Neural progenitor cell (in vitro differentiated cells): ENCODE results near the gene SDK1. TPM values are rescaled to one million over a fixed set of nuclear protein-coding genes. Genes with fewer than 3 reads are reported as not detected.
A peak's percentile ranks its signal among the peaks of the same experiment; 100 is the strongest.

Experiments
- DNase-seq: peaks from one replicate; pipeline ENCODE4 v3.0.0-alpha.2; 2016; ENCODE audit warnings: low spot score
- H2AFZ ChIP-seq: fragments of 200-600 bp; sonication (generic); replicated peaks from 2 replicates; pipeline ENCODE4 v1.6.1; 2016; ENCODE audit warnings: antibody characterized with exemption
- H3F3A ChIP-seq: fragments of 200-600 bp; sonication (generic); 2 replicates; pipeline ENCODE4 v1.6.1; 2016; ENCODE audit warnings: antibody characterized with exemption, low read depth
- H3K27ac ChIP-seq: fragments of 200-600 bp; sonication (generic); 2 replicates; pipeline ENCODE4 v1.5.1; 2016; ENCODE audit warnings: mild to moderate bottlenecking
- H3K27me3 ChIP-seq: fragments of 200-600 bp; sonication (generic); 2 replicates; pipeline ENCODE4 v1.6.1; 2016; ENCODE audit warnings: mild to moderate bottlenecking, moderate library complexity
- H3K36me3 ChIP-seq: fragments of 200-600 bp; sonication (generic); 2 replicates; pipeline ENCODE4 v1.5.1; 2016
- H3K4me1 ChIP-seq: fragments of 200-600 bp; sonication (generic); 2 replicates; pipeline ENCODE4 v1.6.1; 2016; ENCODE audit warnings: mixed run types
- H3K4me2 ChIP-seq: fragments of 200-600 bp; sonication (generic); 2 replicates; pipeline ENCODE4 v1.6.1; 2016
- H3K4me3 ChIP-seq: fragments of 200-600 bp; sonication (generic); 2 replicates; pipeline ENCODE4 v1.5.1; 2016
- H3K79me2 ChIP-seq: fragments of 200-600 bp; sonication (generic); 2 replicates; pipeline ENCODE4 v1.6.1; 2016; ENCODE audit warnings: low read depth
- H3K9ac ChIP-seq: fragments of 200-600 bp; sonication (generic); 2 replicates; pipeline ENCODE4 v1.6.1; 2016
- H3K9me3 ChIP-seq: fragments of 200-600 bp; sonication (generic); 2 replicates; pipeline ENCODE4 v1.5.1; 2016; ENCODE audit warnings: low read depth
- H4K20me1 ChIP-seq: fragments of 200-600 bp; sonication (generic); 2 replicates; pipeline ENCODE4 v1.6.1; 2016; ENCODE audit warnings: low read depth
- H3K27ac Mint-ChIP-seq: 3 replicates; pipeline ENCODE4 v1.8.0; 2021; ENCODE audit warnings: mixed read lengths
- H3K27me3 Mint-ChIP-seq: 2 replicates; pipeline ENCODE4 v1.8.0; 2022; ENCODE audit warnings: low read depth, mild to moderate bottlenecking, inconsistent platforms, moderate library complexity, mixed read lengths; ENCODE audit not compliant: insufficient read depth
- H3K36me3 Mint-ChIP-seq: 3 replicates; pipeline ENCODE4 v1.8.0; 2021; ENCODE audit warnings: mixed read lengths
- H3K4me1 Mint-ChIP-seq: 3 replicates; pipeline ENCODE4 v1.8.0; 2021; ENCODE audit warnings: mixed read lengths
- H3K4me3 Mint-ChIP-seq: 3 replicates; pipeline ENCODE4 v1.8.0; 2021; ENCODE audit warnings: mild to moderate bottlenecking, moderate library complexity, mixed read lengths
- H3K9me3 Mint-ChIP-seq: 3 replicates; pipeline ENCODE4 v1.8.0; 2020; ENCODE audit warnings: mixed read lengths
- EZH2 ChIP-seq: fragments of 200-600 bp; sonication (generic); IDR thresholded peaks from 2 replicates; pipeline ENCODE4 v1.6.1; 2017; ENCODE audit warnings: antibody characterized with exemption, mild to moderate bottlenecking, moderate library complexity
- EZH2phosphoT487 ChIP-seq: fragments of 200-600 bp; sonication (generic); IDR thresholded peaks from 2 replicates; pipeline ENCODE4 v1.6.1; 2017; ENCODE audit warnings: antibody characterized with exemption
- total RNA-seq: library from RNA; depleted of rRNA; stranded (reverse); fragments of >200 nt; gene quantifications from 2 replicates; pipeline ENCODE4 v1.2.3, GENCODE V29; 2015; ENCODE audit warnings: low replicate concordance
- TF ChIP-seq, protein P1 (sequence below): fragments of 200-600 bp; sonication (generic); IDR thresholded peaks from 2 replicates; pipeline ENCODE4 v1.5.1; 2017; ENCODE audit warnings: antibody characterized with exemption, mild to moderate bottlenecking

Gene SDK1
- total RNA-seq, 1 donor from 2014 or later, result 4.9 TPM

DNA sequence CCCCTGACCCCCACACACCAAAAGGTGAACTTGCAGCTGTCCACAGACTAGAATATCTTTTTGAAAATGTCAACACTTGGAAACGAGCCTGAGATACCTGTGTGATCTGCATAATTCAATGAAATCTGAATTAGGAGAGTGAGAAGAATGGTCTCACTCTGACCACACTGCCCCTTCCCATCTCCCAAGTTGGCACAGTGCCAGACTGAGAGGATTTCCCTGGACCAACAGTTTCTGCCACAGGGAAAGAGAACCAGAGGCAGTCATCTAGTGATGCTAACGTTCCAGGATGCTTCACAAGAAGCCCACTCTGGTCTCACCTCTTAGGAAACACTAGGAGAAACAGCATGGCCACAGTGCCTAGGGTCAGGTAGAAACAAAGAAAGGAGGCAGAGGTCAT lies 479.0 kb downstream of the SDK1 start:
- no peak overlapping the region for H3K4me2 ChIP-seq
- no peaks in the 10 kb centered on the region for H3K9me3 ChIP-seq
- H3K9ac ChIP-seq, result no peak overlapping the region
- H3K27me3 ChIP-seq, result no peaks in the 10 kb centered on the region
- no peaks in the 10 kb centered on the region for H3K79me2 ChIP-seq
- H3K36me3 ChIP-seq, result no peaks in the 10 kb centered on the region
- Mint-ChIP-seq H3K9me3 (peaks cover 36% of the 10 kb centered on the region), H3K4me1 (peaks cover 18% of the 10 kb centered on the region), H3K27me3 (no peaks in the 10 kb centered on the region), H3K4me3 (no peak overlapping the region), H3K27ac (no peak overlapping the region), H3K36me3 (peaks cover 3% of the 10 kb centered on the region)
- no peak overlapping the region for H2AFZ ChIP-seq
- no peak overlapping the region for H3K27ac ChIP-seq
- peaks cover 19% of the 10 kb centered on the region for H3K4me1 ChIP-seq
- no peak for DNase-seq
- no peak for TF ChIP-seq EZH2phosphoT487
- no peak for TF ChIP-seq EZH2
- TF ChIP-seq, protein P1, sequence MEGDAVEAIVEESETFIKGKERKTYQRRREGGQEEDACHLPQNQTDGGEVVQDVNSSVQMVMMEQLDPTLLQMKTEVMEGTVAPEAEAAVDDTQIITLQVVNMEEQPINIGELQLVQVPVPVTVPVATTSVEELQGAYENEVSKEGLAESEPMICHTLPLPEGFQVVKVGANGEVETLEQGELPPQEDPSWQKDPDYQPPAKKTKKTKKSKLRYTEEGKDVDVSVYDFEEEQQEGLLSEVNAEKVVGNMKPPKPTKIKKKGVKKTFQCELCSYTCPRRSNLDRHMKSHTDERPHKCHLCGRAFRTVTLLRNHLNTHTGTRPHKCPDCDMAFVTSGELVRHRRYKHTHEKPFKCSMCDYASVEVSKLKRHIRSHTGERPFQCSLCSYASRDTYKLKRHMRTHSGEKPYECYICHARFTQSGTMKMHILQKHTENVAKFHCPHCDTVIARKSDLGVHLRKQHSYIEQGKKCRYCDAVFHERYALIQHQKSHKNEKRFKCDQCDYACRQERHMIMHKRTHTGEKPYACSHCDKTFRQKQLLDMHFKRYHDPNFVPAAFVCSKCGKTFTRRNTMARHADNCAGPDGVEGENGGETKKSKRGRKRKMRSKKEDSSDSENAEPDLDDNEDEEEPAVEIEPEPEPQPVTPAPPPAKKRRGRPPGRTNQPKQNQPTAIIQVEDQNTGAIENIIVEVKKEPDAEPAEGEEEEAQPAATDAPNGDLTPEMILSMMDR, result no peak
- peaks cover 3% of the 10 kb centered on the region for H3F3A ChIP-seq
- H3K4me3 ChIP-seq, result no peak overlapping the region
- H4K20me1 ChIP-seq, result no peaks in the 10 kb centered on the region

DNA sequence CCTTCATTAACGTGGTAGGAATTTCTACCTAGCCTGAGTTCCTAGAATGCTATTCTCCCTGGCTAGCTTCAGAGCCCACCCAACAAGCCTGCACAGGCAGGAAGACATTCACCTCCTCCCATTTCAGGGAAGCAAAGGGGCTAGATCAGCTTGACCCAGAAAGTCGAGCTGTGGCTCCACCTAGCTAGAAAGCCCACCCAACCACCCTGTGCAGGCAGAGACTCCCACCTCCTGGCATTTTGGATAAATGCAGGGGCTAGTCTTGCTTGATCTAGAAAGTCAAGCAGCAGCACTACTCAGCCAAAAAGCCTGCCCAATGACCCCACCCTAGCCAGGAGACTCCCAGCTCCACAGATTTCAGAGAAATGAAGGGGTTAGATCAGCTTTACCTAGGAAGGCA lies 479.5 kb downstream of the SDK1 start:
- Mint-ChIP-seq H3K27me3 (no peaks in the 10 kb centered on the region), H3K27ac (no peak overlapping the region), H3K36me3 (peaks cover 3% of the 10 kb centered on the region), H3K4me3 (no peak overlapping the region), H3K9me3 (peaks cover 36% of the 10 kb centered on the region), H3K4me1 (peaks cover 18% of the 10 kb centered on the region)
- no peak overlapping the region for H3K27ac ChIP-seq
- no peak overlapping the region for H3K9ac ChIP-seq
- H2AFZ ChIP-seq, result no peak overlapping the region
- DNase-seq, result peak; percentile 14
- no peaks in the 10 kb centered on the region for H4K20me1 ChIP-seq
- no peak overlapping the region for H3K4me3 ChIP-seq
- H3K4me2 ChIP-seq, result no peak overlapping the region
- TF ChIP-seq EZH2phosphoT487 (no peak), EZH2 (no peak)
- TF ChIP-seq, protein P1, result no peak
- no peaks in the 10 kb centered on the region for H3K36me3 ChIP-seq
- peaks cover 19% of the 10 kb centered on the region for H3K4me1 ChIP-seq
- H3K27me3 ChIP-seq, result no peaks in the 10 kb centered on the region
- no peaks in the 10 kb centered on the region for H3K79me2 ChIP-seq
- H3F3A ChIP-seq, result peaks cover 3% of the 10 kb centered on the region
- no peaks in the 10 kb centered on the region for H3K9me3 ChIP-seq

DNA sequence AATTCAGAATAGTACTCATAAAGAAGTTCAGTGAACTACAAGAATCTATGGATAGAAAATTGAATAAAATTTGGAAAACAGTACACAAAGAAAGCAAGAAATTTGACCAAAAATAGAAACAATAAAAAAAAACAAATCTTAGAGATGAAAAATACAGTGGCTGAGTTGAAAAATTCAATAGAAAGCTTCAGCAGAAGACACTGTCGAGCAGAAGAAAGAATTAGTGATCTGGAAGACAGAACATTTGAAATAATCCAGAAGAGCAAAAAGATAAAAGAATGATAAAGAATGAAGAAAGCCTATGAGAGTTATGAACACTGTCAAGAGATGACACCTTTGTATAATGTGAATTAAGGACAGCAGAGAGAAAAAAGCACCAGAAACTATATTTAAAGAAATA lies 480.6 kb downstream of the SDK1 start:
- peaks cover 3% of the 10 kb centered on the region for H3K36me3 Mint-ChIP-seq
- no peaks in the 10 kb centered on the region for H3K79me2 ChIP-seq
- H2AFZ ChIP-seq, result no peak overlapping the region
- H3K4me3 Mint-ChIP-seq, result no peak overlapping the region
- peaks cover 17% of the 10 kb centered on the region for H3K4me1 Mint-ChIP-seq
- H3K9ac ChIP-seq, result no peak overlapping the region
- no peak for TF ChIP-seq EZH2
- TF ChIP-seq EZH2phosphoT487, result no peak
- TF ChIP-seq, protein P1, result no peak
- H3K36me3 ChIP-seq, result no peaks in the 10 kb centered on the region
- H3K9me3 ChIP-seq, result no peaks in the 10 kb centered on the region
- no peaks in the 10 kb centered on the region for H3K27me3 ChIP-seq
- H3K27ac ChIP-seq, result no peak overlapping the region
- H3K9me3 Mint-ChIP-seq, result peaks cover 36% of the 10 kb centered on the region
- H3F3A ChIP-seq, result peaks cover 3% of the 10 kb centered on the region
- no peaks in the 10 kb centered on the region for H4K20me1 ChIP-seq
- H3K4me1 ChIP-seq, result peaks cover 19% of the 10 kb centered on the region
- no peak overlapping the region for H3K4me2 ChIP-seq
- DNase-seq, result no peak
- no peak overlapping the region for H3K27ac Mint-ChIP-seq
- no peaks in the 10 kb centered on the region for H3K27me3 Mint-ChIP-seq
- no peak overlapping the region for H3K4me3 ChIP-seq
